GM23338 (cell line): ENCODE measurements around the gene TNK2. TPM values are rescaled to one million over a fixed set of nuclear protein-coding genes. Genes with fewer than 3 reads are reported as not detected.
"Not testable (repeated sequence)": the region's sequence is repeated elsewhere in the genome, so short reads cannot be mapped to it uniquely, and the experiment has no call there.

Experiments used
- ATAC-seq: fragments of 200-7000 bp; cut with Tn5 transposase; 3 replicates; pipeline ENCODE4 v1.9.1; 2020
- DNase-seq: peaks from one replicate; pipeline ENCODE4 v3.0.0-alpha.2; 2015; ENCODE audit warnings: low spot score
- H2AFZ ChIP-seq: fragments of 200-600 bp; sonication (generic); 2 replicates; pipeline ENCODE4 v1.8.0; 2016; ENCODE audit warnings: antibody characterized with exemption, mild to moderate bottlenecking, moderate library complexity
- H3F3A ChIP-seq: fragments of 200-600 bp; sonication (generic); replicated peaks from 2 replicates; pipeline ENCODE4 v1.8.0; 2017; ENCODE audit warnings: antibody characterized with exemption, mixed run types, low read depth
- H3K27ac ChIP-seq: fragments of 200-600 bp; sonication (generic); 2 replicates; pipeline ENCODE4 v1.6.1; 2016; ENCODE audit warnings: low read depth
- H3K27me3 ChIP-seq: fragments of 200-600 bp; sonication (generic); 2 replicates; pipeline ENCODE4 v1.8.0; 2016; ENCODE audit warnings: mild to moderate bottlenecking, mixed run types, moderate library complexity; ENCODE audit not compliant: insufficient read depth
- H3K36me3 ChIP-seq: fragments of 200-600 bp; sonication (generic); 2 replicates; pipeline ENCODE4 v1.8.0; 2016; ENCODE audit warnings: mild to moderate bottlenecking; ENCODE audit not compliant: insufficient read depth
- H3K4me1 ChIP-seq: fragments of 200-600 bp; sonication (generic); 2 replicates; pipeline ENCODE4 v1.8.0; 2016; ENCODE audit warnings: mild to moderate bottlenecking, moderate library complexity; ENCODE audit not compliant: insufficient read depth
- H3K4me2 ChIP-seq: fragments of 200-600 bp; sonication (generic); 2 replicates; pipeline ENCODE4 v1.7.1; 2017; ENCODE audit warnings: mixed run types
- H3K4me3 ChIP-seq: fragments of 200-600 bp; sonication (generic); 2 replicates; pipeline ENCODE4 v1.6.1; 2016; ENCODE audit warnings: mixed run types
- H3K79me2 ChIP-seq: fragments of 200-600 bp; sonication (generic); replicated peaks from 2 replicates; pipeline ENCODE4 v1.8.0; 2017; ENCODE audit warnings: mild to moderate bottlenecking; ENCODE audit not compliant: insufficient read depth
- H3K9me2 ChIP-seq: fragments of 200-600 bp; sonication (generic); 2 replicates; pipeline ENCODE4 v1.8.0; 2017; ENCODE audit not compliant: insufficient read depth
- H4K20me1 ChIP-seq: fragments of 200-600 bp; sonication (generic); replicated peaks from 2 replicates; pipeline ENCODE4 v1.8.0; 2017; ENCODE audit warnings: mild to moderate bottlenecking; ENCODE audit not compliant: insufficient read depth
- H3K27ac Mint-ChIP-seq: 2 replicates; pipeline ENCODE4 v1.8.0; 2020; ENCODE audit warnings: inconsistent platforms, mild to moderate bottlenecking, moderate library complexity, mixed read lengths
- H3K27me3 Mint-ChIP-seq: 3 replicates; pipeline ENCODE4 v1.8.0; 2022; ENCODE audit warnings: low read depth, mild to moderate bottlenecking, moderate library complexity, mixed read lengths, inconsistent platforms; ENCODE audit not compliant: insufficient read depth, poor library complexity
- H3K36me3 Mint-ChIP-seq: 3 replicates; pipeline ENCODE4 v1.8.0; 2021; ENCODE audit warnings: low read depth, mild to moderate bottlenecking, inconsistent platforms, moderate library complexity, mixed read lengths
- H3K4me1 Mint-ChIP-seq: 3 replicates; pipeline ENCODE4 v1.8.0; 2020; ENCODE audit warnings: mild to moderate bottlenecking, inconsistent platforms, mixed read lengths
- H3K4me3 Mint-ChIP-seq: 3 replicates; pipeline ENCODE4 v1.8.0; 2021; ENCODE audit warnings: moderate library complexity, mild to moderate bottlenecking, inconsistent platforms, mixed read lengths
- H3K9me3 Mint-ChIP-seq: 3 replicates; pipeline ENCODE4 v1.8.0; 2020; ENCODE audit warnings: moderate library complexity, mild to moderate bottlenecking, inconsistent platforms, mixed read lengths
- CREB1 ChIP-seq: fragments of 250-450 bp; sonication (Bioruptor Pico); IDR thresholded peaks from 2 replicates; pipeline ENCODE4 v1.5.0; 2020; ENCODE audit warnings: low read depth, mild to moderate bottlenecking, moderate library complexity
- EZH2phosphoT487 ChIP-seq: fragments of 200-600 bp; sonication (generic); IDR thresholded peaks from one replicate; pipeline ENCODE4 v1.8.1; 2018; ENCODE audit warnings: antibody characterized with exemption; ENCODE audit not compliant: unreplicated experiment
- POLR2AphosphoS5 ChIP-seq: IDR thresholded peaks from 2 replicates; pipeline ENCODE4 v1.6.1; 2016; ENCODE audit warnings: antibody characterized with exemption, low read depth
- polyA plus RNA-seq: library from polyadenylated mRNA; unstranded; fragments of >200 nt; fragmentation: Nextera tagmentation; extraction: Ambion mirVana; gene quantifications from 2 replicates; pipeline ENCODE4 v1.2.1, GENCODE V29; 2016
- total RNA-seq: library from RNA; depleted of rRNA; stranded (reverse); fragments of >200 nt; shearing (Covaris generic); gene quantifications from 2 replicates; pipeline ENCODE4 v1.2.3, GENCODE V29; 2014
- TF ChIP-seq, protein P1 (sequence below): fragments of 250-450 bp; sonication (Bioruptor Pico); IDR thresholded peaks from 2 replicates; pipeline ENCODE4 v1.5.0; 2020; ENCODE audit warnings: mild to moderate bottlenecking, moderate library complexity

Gene TNK2
- total and polyA plus RNA-seq, 2 experiments from 2014 or later, result 10.0 to 22.5 TPM

DNA sequence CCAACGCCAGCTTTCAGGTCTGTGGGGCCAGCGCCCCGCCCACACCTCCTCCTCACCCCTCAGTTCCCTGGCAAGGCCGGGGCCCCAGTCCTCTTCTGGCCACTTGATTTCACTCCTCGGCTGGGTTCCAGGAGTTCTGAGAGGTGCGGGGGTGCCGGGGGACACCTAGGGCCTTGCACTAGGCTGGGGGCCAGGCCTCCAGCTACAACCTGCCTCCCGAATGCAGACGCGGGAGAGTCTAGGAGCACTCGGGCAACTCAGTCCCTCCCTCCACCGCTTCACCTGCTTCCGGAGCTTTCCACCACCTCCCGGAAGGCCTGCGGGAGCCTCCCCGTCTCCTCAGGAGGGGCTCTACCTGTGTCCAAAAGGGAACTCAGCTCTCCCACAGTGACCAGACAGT, 35.6 kb downstream of the TNK2 start:
- Histone ChIP-seq H3K79me2 (no peaks in the 10 kb centered on the region), H3K27me3 (no peaks in the 10 kb centered on the region), H4K20me1 (no peaks in the 10 kb centered on the region), H3K4me2 (no peak overlapping the region), H3F3A (no peaks in the 10 kb centered on the region), H3K36me3 (no peaks in the 10 kb centered on the region), H3K27ac (no peak overlapping the region), H3K4me1 (no peaks in the 10 kb centered on the region), H2AFZ (no peak overlapping the region), H3K4me3 (no peak overlapping the region), H3K9me2 (no peaks in the 10 kb centered on the region)
- H3K36me3 Mint-ChIP-seq, result no peaks in the 10 kb centered on the region; the same call in 1 of the 3 replicates
- TF ChIP-seq POLR2AphosphoS5, result no peak
- TF ChIP-seq EZH2phosphoT487, result no peak
- TF ChIP-seq, protein P1, sequence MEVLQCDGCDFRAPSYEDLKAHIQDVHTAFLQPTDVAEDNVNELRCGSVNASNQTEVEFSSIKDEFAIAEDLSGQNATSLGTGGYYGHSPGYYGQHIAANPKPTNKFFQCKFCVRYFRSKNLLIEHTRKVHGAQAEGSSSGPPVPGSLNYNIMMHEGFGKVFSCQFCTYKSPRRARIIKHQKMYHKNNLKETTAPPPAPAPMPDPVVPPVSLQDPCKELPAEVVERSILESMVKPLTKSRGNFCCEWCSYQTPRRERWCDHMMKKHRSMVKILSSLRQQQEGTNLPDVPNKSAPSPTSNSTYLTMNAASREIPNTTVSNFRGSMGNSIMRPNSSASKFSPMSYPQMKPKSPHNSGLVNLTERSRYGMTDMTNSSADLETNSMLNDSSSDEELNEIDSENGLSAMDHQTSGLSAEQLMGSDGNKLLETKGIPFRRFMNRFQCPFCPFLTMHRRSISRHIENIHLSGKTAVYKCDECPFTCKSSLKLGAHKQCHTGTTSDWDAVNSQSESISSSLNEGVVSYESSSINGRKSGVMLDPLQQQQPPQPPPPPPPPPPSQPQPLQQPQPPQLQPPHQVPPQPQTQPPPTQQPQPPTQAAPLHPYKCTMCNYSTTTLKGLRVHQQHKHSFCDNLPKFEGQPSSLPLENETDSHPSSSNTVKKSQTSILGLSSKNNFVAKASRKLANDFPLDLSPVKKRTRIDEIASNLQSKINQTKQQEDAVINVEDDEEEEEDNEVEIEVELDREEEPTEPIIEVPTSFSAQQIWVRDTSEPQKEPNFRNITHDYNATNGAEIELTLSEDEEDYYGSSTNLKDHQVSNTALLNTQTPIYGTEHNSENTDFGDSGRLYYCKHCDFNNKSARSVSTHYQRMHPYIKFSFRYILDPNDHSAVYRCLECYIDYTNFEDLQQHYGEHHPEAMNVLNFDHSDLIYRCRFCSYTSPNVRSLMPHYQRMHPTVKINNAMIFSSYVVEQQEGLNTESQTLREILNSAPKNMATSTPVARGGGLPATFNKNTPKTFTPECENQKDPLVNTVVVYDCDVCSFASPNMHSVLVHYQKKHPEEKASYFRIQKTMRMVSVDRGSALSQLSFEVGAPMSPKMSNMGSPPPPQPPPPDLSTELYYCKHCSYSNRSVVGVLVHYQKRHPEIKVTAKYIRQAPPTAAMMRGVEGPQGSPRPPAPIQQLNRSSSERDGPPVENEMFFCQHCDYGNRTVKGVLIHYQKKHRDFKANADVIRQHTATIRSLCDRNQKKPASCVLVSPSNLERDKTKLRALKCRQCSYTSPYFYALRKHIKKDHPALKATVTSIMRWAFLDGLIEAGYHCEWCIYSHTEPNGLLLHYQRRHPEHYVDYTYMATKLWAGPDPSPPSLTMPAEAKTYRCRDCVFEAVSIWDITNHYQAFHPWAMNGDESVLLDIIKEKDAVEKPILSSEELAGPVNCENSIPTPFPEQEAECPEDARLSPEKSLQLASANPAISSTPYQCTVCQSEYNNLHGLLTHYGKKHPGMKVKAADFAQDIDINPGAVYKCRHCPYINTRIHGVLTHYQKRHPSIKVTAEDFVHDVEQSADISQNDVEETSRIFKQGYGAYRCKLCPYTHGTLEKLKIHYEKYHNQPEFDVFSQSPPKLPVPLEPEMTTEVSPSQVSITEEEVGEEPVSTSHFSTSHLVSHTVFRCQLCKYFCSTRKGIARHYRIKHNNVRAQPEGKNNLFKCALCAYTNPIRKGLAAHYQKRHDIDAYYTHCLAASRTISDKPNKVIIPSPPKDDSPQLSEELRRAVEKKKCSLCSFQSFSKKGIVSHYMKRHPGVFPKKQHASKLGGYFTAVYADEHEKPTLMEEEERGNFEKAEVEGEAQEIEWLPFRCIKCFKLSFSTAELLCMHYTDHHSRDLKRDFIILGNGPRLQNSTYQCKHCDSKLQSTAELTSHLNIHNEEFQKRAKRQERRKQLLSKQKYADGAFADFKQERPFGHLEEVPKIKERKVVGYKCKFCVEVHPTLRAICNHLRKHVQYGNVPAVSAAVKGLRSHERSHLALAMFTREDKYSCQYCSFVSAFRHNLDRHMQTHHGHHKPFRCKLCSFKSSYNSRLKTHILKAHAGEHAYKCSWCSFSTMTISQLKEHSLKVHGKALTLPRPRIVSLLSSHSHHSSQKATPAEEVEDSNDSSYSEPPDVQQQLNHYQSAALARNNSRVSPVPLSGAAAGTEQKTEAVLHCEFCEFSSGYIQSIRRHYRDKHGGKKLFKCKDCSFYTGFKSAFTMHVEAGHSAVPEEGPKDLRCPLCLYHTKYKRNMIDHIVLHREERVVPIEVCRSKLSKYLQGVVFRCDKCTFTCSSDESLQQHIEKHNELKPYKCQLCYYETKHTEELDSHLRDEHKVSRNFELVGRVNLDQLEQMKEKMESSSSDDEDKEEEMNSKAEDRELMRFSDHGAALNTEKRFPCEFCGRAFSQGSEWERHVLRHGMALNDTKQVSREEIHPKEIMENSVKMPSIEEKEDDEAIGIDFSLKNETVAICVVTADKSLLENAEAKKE (CRISPR knock-in tag), result no peak
- no peak overlapping the region for H3K4me3 Mint-ChIP-seq
- H3K9me3 Mint-ChIP-seq, result no peaks in the 10 kb centered on the region
- peaks cover 12% of the 10 kb centered on the region for H3K27me3 Mint-ChIP-seq
- ATAC-seq, result no peak
- H3K27ac Mint-ChIP-seq, result no peak overlapping the region
- H3K4me1 Mint-ChIP-seq, result no peaks in the 10 kb centered on the region
- no peak for DNase-seq

DNA sequence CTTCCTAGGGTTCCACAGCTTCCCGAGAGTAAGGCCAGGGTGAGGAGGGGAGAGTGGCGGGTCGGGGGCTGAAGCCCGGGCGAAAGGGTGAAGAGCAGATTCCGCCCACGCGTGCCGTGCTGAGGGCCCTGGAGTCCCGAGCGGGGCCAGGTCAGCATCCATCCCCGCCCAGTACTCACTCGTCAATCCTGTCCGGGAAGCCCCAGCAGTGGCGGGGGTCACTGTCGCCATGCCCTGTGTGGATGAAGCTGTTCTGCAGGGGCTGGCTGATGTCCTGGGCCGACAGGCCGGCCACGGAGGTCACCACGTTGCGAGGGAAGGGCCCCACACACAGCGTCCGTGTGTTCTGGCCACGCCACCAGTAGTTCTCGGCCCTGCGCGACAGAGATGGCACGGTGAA, 36.3 kb downstream of the TNK2 start:
- no peak overlapping the region for H2AFZ ChIP-seq
- no peaks in the 10 kb centered on the region for H3K27me3 ChIP-seq
- H3K36me3 ChIP-seq, result no peaks in the 10 kb centered on the region
- H3K9me2 ChIP-seq, result no peaks in the 10 kb centered on the region
- DNase-seq (no peak), ATAC-seq (no peak)
- no peaks in the 10 kb centered on the region for H3F3A ChIP-seq
- H4K20me1 ChIP-seq, result no peaks in the 10 kb centered on the region
- H3K4me1 Mint-ChIP-seq, result no peaks in the 10 kb centered on the region
- no peaks in the 10 kb centered on the region for H3K9me3 Mint-ChIP-seq
- no peaks in the 10 kb centered on the region; the same call in 1 of the 3 replicates for H3K36me3 Mint-ChIP-seq
- no peak overlapping the region for H3K27ac ChIP-seq
- H3K27me3 Mint-ChIP-seq, result peaks cover 7% of the 10 kb centered on the region
- no peaks in the 10 kb centered on the region for H3K4me1 ChIP-seq
- H3K27ac Mint-ChIP-seq, result no peak overlapping the region
- H3K4me3 ChIP-seq, result no peak overlapping the region
- H3K4me3 Mint-ChIP-seq, result no peak overlapping the region
- TF ChIP-seq POLR2AphosphoS5, result no peak
- no peak for TF ChIP-seq CREB1 (CRISPR knock-in tag)
- no peak overlapping the region for H3K4me2 ChIP-seq
- no peaks in the 10 kb centered on the region for H3K79me2 ChIP-seq

DNA sequence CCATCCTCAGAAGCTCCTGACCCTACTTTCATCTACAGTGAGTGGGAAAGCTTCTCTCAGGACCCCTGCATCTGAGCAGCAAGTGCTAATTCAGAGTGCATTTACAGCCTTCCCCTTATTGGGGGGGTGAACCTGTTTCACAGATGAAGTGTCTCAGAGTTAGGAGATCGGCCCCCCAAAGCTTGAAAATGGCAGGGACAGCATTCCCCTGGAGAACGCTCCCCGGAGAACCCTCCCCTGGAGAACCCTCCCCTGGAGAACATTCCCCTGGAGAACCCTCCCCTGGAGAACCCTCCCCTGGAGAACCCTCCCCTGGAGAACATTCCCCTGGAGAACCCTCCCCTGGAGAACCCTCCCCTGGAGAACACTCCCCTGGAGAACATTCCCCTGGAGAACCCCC, 36.7 kb downstream of the TNK2 start:
- H3K4me2 ChIP-seq, H4K20me1 ChIP-seq, H3K79me2 ChIP-seq, H3K36me3 ChIP-seq, H3K4me1 ChIP-seq, H3K4me3 ChIP-seq, H3K27me3 Mint-ChIP-seq, H3K27ac ChIP-seq, H3K9me3 Mint-ChIP-seq, H3K27me3 ChIP-seq, H3K4me1 Mint-ChIP-seq, H3F3A ChIP-seq, DNase-seq, H2AFZ ChIP-seq, H3K4me3 Mint-ChIP-seq, ATAC-seq, H3K36me3 Mint-ChIP-seq, H3K9me2 ChIP-seq, H3K27ac Mint-ChIP-seq: not testable (repeated sequence)
